HepG2 (cell line): ENCODE measurements around the gene MIDN. TPM values are rescaled to one million over a fixed set of nuclear protein-coding genes. Genes with fewer than 3 reads are reported as not detected.

ENCODE experiments used
- AGO2 ChIP-seq: fragments of 200-400 bp; formaldehyde crosslinking; optimal IDR thresholded peaks from 2 replicates; pipeline ENCODE3; 2017; ENCODE audit warnings: mild to moderate bottlenecking, low read depth, low read length, moderate library complexity
- BHLHE40 ChIP-seq: IDR thresholded peaks from 2 replicates; pipeline ENCODE4 v1.6.1; 2011; ENCODE audit warnings: low read length, improper control_type of control experiment
- KMT2B ChIP-seq: IDR thresholded peaks from 2 replicates; pipeline ENCODE4 v1.6.1; 2016; ENCODE audit warnings: missing genetic modification reagents, missing compliant biosample characterization
- SP140L ChIP-seq: sonication (generic); formaldehyde crosslinking; IDR thresholded peaks from 2 replicates; pipeline ENCODE4 v1.4.0; 2020; ENCODE audit warnings: missing genetic modification reagents, borderline replicate concordance
- TMF1 ChIP-seq: sonication (generic); formaldehyde crosslinking; IDR thresholded peaks from 2 replicates; pipeline ENCODE4 v1.8.1; 2022; ENCODE audit warnings: low read depth, missing genetic modification reagents
- ZNF160 ChIP-seq: sonication (generic); formaldehyde crosslinking; IDR thresholded peaks from 2 replicates; pipeline ENCODE4 v1.8.0; 2022; ENCODE audit warnings: mild to moderate bottlenecking, inconsistent platforms, missing genetic modification reagents
- ZNF709 ChIP-seq: sonication (generic); formaldehyde crosslinking; IDR thresholded peaks from 2 replicates; pipeline ENCODE4 v1.5.0; 2020; ENCODE audit warnings: mild to moderate bottlenecking, missing genetic modification reagents
- ZNF891 ChIP-seq: sonication (generic); formaldehyde crosslinking; IDR thresholded peaks from 2 replicates; pipeline ENCODE4 v1.5.0; 2020; ENCODE audit warnings: mild to moderate bottlenecking, missing genetic modification reagents
- polyA plus RNA-seq, 8 experiments: library from polyadenylated mRNA; depleted of rRNA in 3 of 8; stranded (reverse) in 7 of 8; unstranded in 1 of 8; fragments of >200 nt; fragmentation: Illumina TruSeq in 4 of 8; extraction: Trizol in 4 of 8; gene quantifications; 2 replicates each; pipeline versions ENCODE4 v1.2.1 to v1.2.3, GENCODE V29; 2011 to 2016; ENCODE audit warnings: low read depth in 4 of 8, missing spikeins in 1 of 8, mixed read lengths in 1 of 8; ENCODE audit not compliant: insufficient read depth in 1 of 8
- total RNA-seq, 5 experiments: library from RNA; depleted of rRNA; stranded (reverse); fragments of >200 nt; fragmentation: Illumina TruSeq; extraction: Trizol; gene quantifications; 2 replicates each; pipeline ENCODE4 v1.2.3, GENCODE V29; 2016; ENCODE audit warnings: low read depth in 1 of 5
- TF ChIP-seq, protein P1 (sequence below): fragments of 450-650 bp; IDR thresholded peaks from 2 replicates; pipeline ENCODE4 v1.6.1; 2017
- TF ChIP-seq, protein P2 (sequence below): sonication (generic); formaldehyde crosslinking; IDR thresholded peaks from 2 replicates; pipeline ENCODE4 v1.8.0; 2022; ENCODE audit warnings: mild to moderate bottlenecking, missing genetic modification reagents, borderline replicate concordance
- TF ChIP-seq, protein P3 (sequence below): sonication (generic); formaldehyde crosslinking; IDR thresholded peaks from 2 replicates; pipeline ENCODE4 v1.5.0; 2020; ENCODE audit warnings: mild to moderate bottlenecking, missing genetic modification reagents
- TF ChIP-seq, protein P4 (sequence below), 2 experiments: sonication (generic) in 1 of 2; formaldehyde crosslinking in 1 of 2; IDR thresholded peaks; 2 replicates each; pipeline versions ENCODE4 v1.4.0 to v1.6.1; 2018 to 2020; ENCODE audit warnings: missing genetic modification reagents in 2 of 2, borderline replicate concordance in 1 of 2, low read depth in 1 of 2, mild to moderate bottlenecking in 1 of 2, missing biosample characterization in 1 of 2
- TF ChIP-seq, protein P5 (sequence below): sonication (generic); formaldehyde crosslinking; IDR thresholded peaks from 2 replicates; pipeline ENCODE4 v1.5.0; 2020; ENCODE audit warnings: missing genetic modification reagents
- TF ChIP-seq, protein P6 (sequence below): sonication (generic); formaldehyde crosslinking; IDR thresholded peaks from 2 replicates; pipeline ENCODE4 v1.4.0; 2020; ENCODE audit warnings: missing genetic modification reagents

The MIDN gene
- total and polyA plus RNA-seq, 2 of the 13 experiments (the other 11 are each of a cell fraction or from before 2014, with no cell fraction given) = 8.4 to 18.0 TPM

DNA sequence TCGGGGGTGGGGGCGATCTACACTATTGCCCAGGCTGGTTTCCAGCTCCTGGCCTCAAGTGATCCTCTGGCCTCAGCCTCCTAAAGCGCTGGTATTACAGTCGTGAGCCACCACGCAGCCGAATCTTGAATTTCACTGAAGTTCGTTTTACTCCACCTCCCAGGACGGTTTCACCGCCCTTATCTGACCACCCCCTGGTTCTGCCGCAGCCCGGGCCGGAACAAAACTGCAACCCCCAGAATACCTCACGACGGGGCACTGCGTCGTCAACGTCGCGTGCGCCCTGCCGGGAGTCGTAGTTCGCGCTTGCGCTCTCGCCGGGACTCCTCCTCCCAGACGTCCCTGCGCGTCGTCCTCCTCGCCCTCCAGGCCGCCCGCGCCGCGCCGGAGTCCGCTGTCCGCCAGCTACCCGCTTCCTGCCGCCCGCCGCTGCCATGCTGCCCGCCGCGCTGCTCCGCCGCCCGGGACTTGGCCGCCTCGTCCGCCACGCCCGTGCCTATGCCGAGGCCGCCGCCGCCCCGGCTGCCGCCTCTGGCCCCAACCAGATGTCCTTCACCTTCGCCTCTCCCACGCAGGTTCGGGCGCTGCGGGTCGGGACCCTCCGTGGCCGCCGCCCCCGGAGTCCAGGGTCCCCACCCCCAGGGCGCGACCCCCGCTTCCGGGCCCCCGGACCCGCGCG lies 6.8 kb upstream of the MIDN start, which contains the start of gene ATP5F1D (continued):
- TF ChIP-seq BHLHE40 (peak; percentile 73), AGO2 (no peak), SP140L (CRISPR knock-in tag) (no peak), TMF1 (peak; percentile 44; the same call in 1 of the 2 replicates), KMT2B (CRISPR knock-in tag) (no peak; the same call in 1 of the 2 replicates), ZNF891 (CRISPR knock-in tag) (no peak; the same call in 1 of the 2 replicates), ZNF160 (CRISPR knock-in tag) (no peak; the same call in 1 of the 2 replicates), ZNF709 (CRISPR knock-in tag) (no peak)
- TF ChIP-seq, protein P1, sequence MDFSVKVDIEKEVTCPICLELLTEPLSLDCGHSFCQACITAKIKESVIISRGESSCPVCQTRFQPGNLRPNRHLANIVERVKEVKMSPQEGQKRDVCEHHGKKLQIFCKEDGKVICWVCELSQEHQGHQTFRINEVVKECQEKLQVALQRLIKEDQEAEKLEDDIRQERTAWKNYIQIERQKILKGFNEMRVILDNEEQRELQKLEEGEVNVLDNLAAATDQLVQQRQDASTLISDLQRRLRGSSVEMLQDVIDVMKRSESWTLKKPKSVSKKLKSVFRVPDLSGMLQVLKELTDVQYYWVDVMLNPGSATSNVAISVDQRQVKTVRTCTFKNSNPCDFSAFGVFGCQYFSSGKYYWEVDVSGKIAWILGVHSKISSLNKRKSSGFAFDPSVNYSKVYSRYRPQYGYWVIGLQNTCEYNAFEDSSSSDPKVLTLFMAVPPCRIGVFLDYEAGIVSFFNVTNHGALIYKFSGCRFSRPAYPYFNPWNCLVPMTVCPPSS = no peak
- TF ChIP-seq, protein P2, sequence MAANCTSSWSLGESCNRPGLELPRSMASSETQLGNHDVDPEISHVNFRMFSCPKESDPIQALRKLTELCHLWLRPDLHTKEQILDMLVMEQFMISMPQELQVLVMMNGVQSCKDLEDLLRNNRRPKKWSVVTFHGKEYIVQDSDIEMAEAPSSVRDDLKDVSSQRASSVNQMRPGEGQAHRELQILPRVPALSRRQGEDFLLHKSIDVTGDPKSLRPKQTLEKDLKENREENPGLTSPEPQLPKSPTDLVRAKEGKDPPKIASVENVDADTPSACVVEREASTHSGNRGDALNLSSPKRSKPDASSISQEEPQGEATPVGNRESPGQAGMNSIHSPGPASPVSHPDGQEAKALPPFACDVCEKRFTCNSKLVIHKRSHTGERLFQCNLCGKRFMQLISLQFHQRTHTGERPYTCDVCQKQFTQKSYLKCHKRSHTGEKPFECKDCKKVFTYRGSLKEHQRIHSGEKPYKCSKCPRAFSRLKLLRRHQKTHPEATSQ (CRISPR knock-in tag) = no peak
- TF ChIP-seq, protein P3, sequence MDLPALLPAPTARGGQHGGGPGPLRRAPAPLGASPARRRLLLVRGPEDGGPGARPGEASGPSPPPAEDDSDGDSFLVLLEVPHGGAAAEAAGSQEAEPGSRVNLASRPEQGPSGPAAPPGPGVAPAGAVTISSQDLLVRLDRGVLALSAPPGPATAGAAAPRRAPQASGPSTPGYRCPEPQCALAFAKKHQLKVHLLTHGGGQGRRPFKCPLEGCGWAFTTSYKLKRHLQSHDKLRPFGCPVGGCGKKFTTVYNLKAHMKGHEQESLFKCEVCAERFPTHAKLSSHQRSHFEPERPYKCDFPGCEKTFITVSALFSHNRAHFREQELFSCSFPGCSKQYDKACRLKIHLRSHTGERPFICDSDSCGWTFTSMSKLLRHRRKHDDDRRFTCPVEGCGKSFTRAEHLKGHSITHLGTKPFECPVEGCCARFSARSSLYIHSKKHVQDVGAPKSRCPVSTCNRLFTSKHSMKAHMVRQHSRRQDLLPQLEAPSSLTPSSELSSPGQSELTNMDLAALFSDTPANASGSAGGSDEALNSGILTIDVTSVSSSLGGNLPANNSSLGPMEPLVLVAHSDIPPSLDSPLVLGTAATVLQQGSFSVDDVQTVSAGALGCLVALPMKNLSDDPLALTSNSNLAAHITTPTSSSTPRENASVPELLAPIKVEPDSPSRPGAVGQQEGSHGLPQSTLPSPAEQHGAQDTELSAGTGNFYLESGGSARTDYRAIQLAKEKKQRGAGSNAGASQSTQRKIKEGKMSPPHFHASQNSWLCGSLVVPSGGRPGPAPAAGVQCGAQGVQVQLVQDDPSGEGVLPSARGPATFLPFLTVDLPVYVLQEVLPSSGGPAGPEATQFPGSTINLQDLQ (CRISPR knock-in tag) = no peak
- TF ChIP-seq, protein P4, sequence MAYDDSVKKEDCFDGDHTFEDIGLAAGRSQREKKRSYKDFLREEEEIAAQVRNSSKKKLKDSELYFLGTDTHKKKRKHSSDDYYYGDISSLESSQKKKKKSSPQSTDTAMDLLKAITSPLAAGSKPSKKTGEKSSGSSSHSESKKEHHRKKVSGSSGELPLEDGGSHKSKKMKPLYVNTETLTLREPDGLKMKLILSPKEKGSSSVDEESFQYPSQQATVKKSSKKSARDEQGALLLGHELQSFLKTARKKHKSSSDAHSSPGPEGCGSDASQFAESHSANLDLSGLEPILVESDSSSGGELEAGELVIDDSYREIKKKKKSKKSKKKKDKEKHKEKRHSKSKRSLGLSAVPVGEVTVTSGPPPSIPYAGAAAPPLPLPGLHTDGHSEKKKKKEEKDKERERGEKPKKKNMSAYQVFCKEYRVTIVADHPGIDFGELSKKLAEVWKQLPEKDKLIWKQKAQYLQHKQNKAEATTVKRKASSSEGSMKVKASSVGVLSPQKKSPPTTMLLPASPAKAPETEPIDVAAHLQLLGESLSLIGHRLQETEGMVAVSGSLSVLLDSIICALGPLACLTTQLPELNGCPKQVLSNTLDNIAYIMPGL (CRISPR knock-in tag; IDR thresholded peaks at IDR 0.05; ENCODE audit: borderline replicate concordance in 1 of 2, low read depth in 1 of 2) = peak; percentile 41 to 67; a peak in 2 of 4 replicates
- TF ChIP-seq, protein P5, sequence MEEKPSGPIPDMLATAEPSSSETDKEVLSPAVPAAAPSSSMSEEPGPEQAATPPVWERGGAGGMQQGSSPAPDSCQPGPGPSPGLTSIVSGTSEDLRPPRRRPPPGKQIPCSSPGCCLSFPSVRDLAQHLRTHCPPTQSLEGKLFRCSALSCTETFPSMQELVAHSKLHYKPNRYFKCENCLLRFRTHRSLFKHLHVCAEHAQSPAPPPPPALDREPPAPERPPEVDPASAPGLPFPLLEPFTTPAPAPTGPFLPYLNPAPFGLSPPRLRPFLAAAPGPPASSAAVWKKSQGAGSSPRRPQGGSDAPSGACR = no peak
- TF ChIP-seq, protein P6, sequence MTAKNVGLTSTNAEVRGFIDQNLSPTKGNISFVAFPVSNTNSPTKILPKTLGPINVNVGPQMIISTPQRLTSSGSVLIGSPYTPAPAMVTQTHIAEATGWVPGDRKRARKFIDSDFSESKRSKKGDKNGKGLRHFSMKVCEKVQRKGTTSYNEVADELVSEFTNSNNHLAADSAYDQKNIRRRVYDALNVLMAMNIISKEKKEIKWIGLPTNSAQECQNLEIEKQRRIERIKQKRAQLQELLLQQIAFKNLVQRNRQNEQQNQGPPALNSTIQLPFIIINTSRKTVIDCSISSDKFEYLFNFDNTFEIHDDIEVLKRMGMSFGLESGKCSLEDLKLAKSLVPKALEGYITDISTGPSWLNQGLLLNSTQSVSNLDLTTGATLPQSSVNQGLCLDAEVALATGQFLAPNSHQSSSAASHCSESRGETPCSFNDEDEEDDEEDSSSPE (CRISPR knock-in tag) = peak; percentile 62
